Breast epithelium (tissue), 3 donors: ENCODE results near the gene NEK6.

Source experiments
- CTCF ChIP-seq, 3 donors: fragments of 450-650 bp; IDR thresholded peaks; one replicate each; pipeline ENCODE4 v1.5.1; 2016 to 2017; ENCODE audit warnings: antibody characterized with exemption in 3 of 3, mild to moderate bottlenecking in 3 of 3, moderate library complexity in 3 of 3
- POLR2AphosphoS5 ChIP-seq, 3 donors: sonication (generic); formaldehyde crosslinking; IDR thresholded peaks; one replicate each; pipeline ENCODE4 v1.6.1; 2017; ENCODE audit warnings: antibody characterized with exemption in 3 of 3

DNA sequence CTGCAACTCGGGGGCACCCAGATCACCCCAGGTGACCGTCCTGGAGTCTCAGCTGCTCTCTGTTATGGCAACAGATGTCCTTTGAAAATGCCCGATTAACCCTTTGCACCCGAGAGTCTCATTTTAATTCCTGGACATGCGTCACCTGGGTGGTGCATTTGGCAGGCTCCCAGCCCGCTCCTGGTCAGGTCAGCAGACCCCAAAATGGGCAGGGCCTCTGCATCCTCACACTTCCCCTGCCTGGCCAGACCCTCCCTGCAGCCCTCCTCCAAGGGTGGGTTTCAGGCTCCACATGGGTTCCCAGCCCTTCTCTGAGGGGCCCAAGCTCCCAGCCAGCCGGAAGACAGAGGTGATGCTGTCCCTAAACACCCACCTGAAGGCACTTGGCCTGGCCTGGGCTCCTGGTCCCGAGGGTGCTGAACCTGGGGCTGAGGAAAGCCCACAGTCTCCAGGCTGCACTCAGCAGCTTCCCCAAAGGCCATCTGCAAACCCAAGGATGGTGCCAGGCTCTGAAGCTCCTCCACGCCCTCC is 88.1 kb downstream of the NEK6 start:
- TF ChIP-seq CTCF (IDR thresholded peaks at IDR 0.05) (no peak), POLR2AphosphoS5 (IDR thresholded peaks at IDR 0.05) (no peak)
